HUES6 (cell line): ENCODE measurements around the gene HSD11B2.

Experiments
- H3K27ac ChIP-seq: 2 replicates; pipeline ENCODE4 v1.7.0; 2013; ENCODE audit warnings: low read depth, mild to moderate bottlenecking, low read length, inconsistent platforms
- H3K27me3 ChIP-seq: 2 replicates; pipeline ENCODE4 v1.6.1; 2013; ENCODE audit warnings: low read length; ENCODE audit not compliant: control insufficient read depth, insufficient read depth
- H3K36me3 ChIP-seq: 2 replicates; pipeline ENCODE4 v1.6.1; 2013; ENCODE audit warnings: low read length; ENCODE audit not compliant: control insufficient read depth, insufficient read depth
- H3K4me1 ChIP-seq: 2 replicates; pipeline ENCODE4 v1.6.1; 2013; ENCODE audit warnings: low read length; ENCODE audit not compliant: control insufficient read depth, insufficient read depth
- H3K4me3 ChIP-seq: 2 replicates; pipeline ENCODE4 v1.5.1; 2013; ENCODE audit warnings: low read depth, low read length
- H3K9ac ChIP-seq: one replicate; pipeline ENCODE4 v1.6.1; 2013; ENCODE audit warnings: mild to moderate bottlenecking, low read length
- H3K9me3 ChIP-seq: 2 replicates; pipeline ENCODE4 v1.6.1; 2013; ENCODE audit warnings: low read depth, low read length; ENCODE audit not compliant: control insufficient read depth, insufficient read depth

Gene HSD11B2

GRCh38 chr16:67486805-67487204 is 55.9 kb downstream of the HSD11B2 start:
- no peaks in the 10 kb centered on the region for H3K9me3 ChIP-seq
- H3K4me1 ChIP-seq: peaks cover 14% of the 10 kb centered on the region; the same call in 1 of the 2 replicates
- H3K27ac ChIP-seq: no peak overlapping the region
- H3K27me3 ChIP-seq: peaks cover 44% of the 10 kb centered on the region
- no peak overlapping the region for H3K9ac ChIP-seq
- H3K36me3 ChIP-seq: no peaks in the 10 kb centered on the region
- H3K4me3 ChIP-seq: no peak overlapping the region
